GM12878 (cell line): Measurements from ENCODE around the gene PCSK5. TPM values are rescaled to one million over a fixed set of nuclear protein-coding genes. Genes with fewer than 3 reads are reported as not detected.

Experiments
- JUND ChIP-seq: IDR thresholded peaks from 2 replicates; pipeline ENCODE4 v1.6.1; 2012; ENCODE audit warnings: low read depth, mild to moderate bottlenecking, low read length, improper control_type of control experiment, moderate library complexity
- NFYB ChIP-seq: IDR thresholded peaks from 2 replicates; pipeline ENCODE4 v1.6.1; 2011; ENCODE audit warnings: low read depth, mild to moderate bottlenecking, low read length, improper control_type of control experiment, moderate library complexity; ENCODE audit not compliant: insufficient read depth
- RELB ChIP-seq: fragments of 450-650 bp; IDR thresholded peaks from 2 replicates; pipeline ENCODE4 v1.6.1; 2017; ENCODE audit warnings: low read depth, mild to moderate bottlenecking, moderate library complexity
- SMAD1 ChIP-seq: fragments of 450-650 bp; IDR thresholded peaks from 2 replicates; pipeline ENCODE4 v1.6.1; 2018; ENCODE audit warnings: mild to moderate bottlenecking, low read depth; ENCODE audit not compliant: partially characterized antibody
- TCF3 ChIP-seq: IDR thresholded peaks from 2 replicates; pipeline ENCODE4 v1.6.1; 2012; ENCODE audit warnings: low read depth, mild to moderate bottlenecking, low read length, borderline replicate concordance; ENCODE audit not compliant: insufficient read depth
- USF2 ChIP-seq: IDR thresholded peaks from 2 replicates; pipeline ENCODE4 v1.6.1; 2011; ENCODE audit warnings: low read depth, low read length, improper control_type of control experiment, borderline replicate concordance
- ZBTB11 ChIP-seq: fragments of 450-650 bp; formaldehyde crosslinking; IDR thresholded peaks from 2 replicates; pipeline ENCODE4 v1.5.0; 2022; ENCODE audit warnings: mild to moderate bottlenecking, missing genetic modification characterization
- polyA plus RNA-seq, 11 experiments: library from polyadenylated mRNA; depleted of rRNA in 4 of 11; unstranded in 6 of 11; stranded (reverse) in 5 of 11; fragments of >200 nt; fragmentation: Nextera tagmentation in 4 of 11; fragmentation: Illumina TruSeq in 1 of 11; extraction: Ambion mirVana in 4 of 11; extraction: Trizol in 1 of 11; gene quantifications; 1 replicate in 1 of 11; 2 replicates in 10 of 11; pipeline versions ENCODE4 v1.2.1 to v1.2.3, GENCODE V29; 2011 to 2016; ENCODE audit warnings: inconsistent platforms in 2 of 11, missing spikeins in 2 of 11, low read depth in 1 of 11
- total RNA-seq, 4 experiments: library from RNA; depleted of rRNA in 3 of 4; stranded (reverse); fragments of >200 nt in 3 of 4; fragmentation: Illumina TruSeq in 1 of 4; extraction: Trizol in 1 of 4; gene quantifications; 2 replicates each; pipeline versions ENCODE4 v1.2.1 to v1.2.3, GENCODE V29; 2013 to 2021

Gene PCSK5
- total and polyA plus RNA-seq, 10 of the 15 experiments (the other 5 are each of a cell fraction or from before 2014, with no cell fraction given): 0.01 to 0.13 (median 0.04) TPM; not detected in 3

GRCh38 chr9:76200315-76200714, 309.8 kb downstream of the PCSK5 start (continued):
- no peak for TF ChIP-seq RELB
- TF ChIP-seq SMAD1: no peak
- no peak for TF ChIP-seq USF2
- no peak for TF ChIP-seq JUND
- TF ChIP-seq NFYB: no peak
- no peak for TF ChIP-seq TCF3
- no peak for TF ChIP-seq ZBTB11 (CRISPR knock-in tag)
